Gastroesophageal sphincter (tissue), 3 donors: ENCODE data around the gene EGF.

Experiments
- EP300 ChIP-seq: sonication (generic); formaldehyde crosslinking; IDR thresholded peaks from one replicate; pipeline ENCODE4 v1.6.1; 2017; ENCODE audit warnings: antibody characterized with exemption, mild to moderate bottlenecking
- POLR2A ChIP-seq, 2 donors: fragments of 450-650 bp; IDR thresholded peaks; one replicate each; pipeline ENCODE4 v1.6.1; 2017; ENCODE audit warnings: antibody characterized with exemption in 2 of 2, mild to moderate bottlenecking in 2 of 2, moderate library complexity in 1 of 2
- TF ChIP-seq, protein P1 (sequence below), 4 experiments: fragments of 200-600 bp in 2 of 4; fragments of 450-650 bp in 2 of 4; sonication (generic) in 1 of 4; IDR thresholded peaks; one replicate each; pipeline ENCODE4 v1.5.1; 2017 to 2019; ENCODE audit warnings: antibody characterized with exemption in 4 of 4, mild to moderate bottlenecking in 2 of 4, moderate library complexity in 2 of 4

DNA sequence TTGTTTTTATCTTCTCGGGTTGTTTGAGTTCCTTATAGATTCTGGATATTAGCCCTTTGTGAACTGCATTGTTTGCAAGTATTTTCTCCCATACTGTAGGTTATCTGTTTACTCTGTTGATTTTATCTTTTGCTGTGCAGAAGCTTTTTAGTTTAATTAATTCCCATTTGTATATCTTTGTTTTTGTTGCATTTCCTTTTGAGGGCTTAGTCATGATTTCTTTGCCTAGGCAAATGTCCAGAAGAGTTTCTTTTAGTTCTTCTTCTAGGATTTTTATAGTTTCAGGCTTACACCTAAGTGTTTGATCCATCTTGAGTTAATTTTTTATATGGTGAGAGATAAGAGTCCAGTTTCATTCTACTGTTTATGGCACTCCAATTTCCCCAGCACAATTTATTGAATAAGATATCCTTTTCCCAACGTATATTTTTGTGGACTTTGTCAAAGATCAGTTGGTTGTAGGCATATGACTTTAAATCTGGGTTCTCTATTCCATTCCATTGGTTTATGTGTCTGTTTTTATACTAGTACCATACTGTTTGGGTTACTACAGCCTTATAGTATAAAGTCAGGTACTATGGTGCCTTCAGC is 54.3 kb downstream of the EGF start:
- TF ChIP-seq, protein P1, sequence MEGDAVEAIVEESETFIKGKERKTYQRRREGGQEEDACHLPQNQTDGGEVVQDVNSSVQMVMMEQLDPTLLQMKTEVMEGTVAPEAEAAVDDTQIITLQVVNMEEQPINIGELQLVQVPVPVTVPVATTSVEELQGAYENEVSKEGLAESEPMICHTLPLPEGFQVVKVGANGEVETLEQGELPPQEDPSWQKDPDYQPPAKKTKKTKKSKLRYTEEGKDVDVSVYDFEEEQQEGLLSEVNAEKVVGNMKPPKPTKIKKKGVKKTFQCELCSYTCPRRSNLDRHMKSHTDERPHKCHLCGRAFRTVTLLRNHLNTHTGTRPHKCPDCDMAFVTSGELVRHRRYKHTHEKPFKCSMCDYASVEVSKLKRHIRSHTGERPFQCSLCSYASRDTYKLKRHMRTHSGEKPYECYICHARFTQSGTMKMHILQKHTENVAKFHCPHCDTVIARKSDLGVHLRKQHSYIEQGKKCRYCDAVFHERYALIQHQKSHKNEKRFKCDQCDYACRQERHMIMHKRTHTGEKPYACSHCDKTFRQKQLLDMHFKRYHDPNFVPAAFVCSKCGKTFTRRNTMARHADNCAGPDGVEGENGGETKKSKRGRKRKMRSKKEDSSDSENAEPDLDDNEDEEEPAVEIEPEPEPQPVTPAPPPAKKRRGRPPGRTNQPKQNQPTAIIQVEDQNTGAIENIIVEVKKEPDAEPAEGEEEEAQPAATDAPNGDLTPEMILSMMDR (IDR thresholded peaks at IDR 0.05) = no peak
- no peak for TF ChIP-seq EP300
- TF ChIP-seq POLR2A (IDR thresholded peaks at IDR 0.05) = no peak
